BLaER1 treated with 17β-estradiol and CSF1 and Interleukin-3, amounts not matched to agents 10 nM and 100 nM (cell line): ENCODE data around the gene THSD7A.

ENCODE experiments used
- H3K27ac ChIP-seq, 11 experiments: shearing (Covaris generic); formaldehyde crosslinking; 2 replicates each; pipeline ENCODE4 v1.8.1; 2022
- H3K27me3 ChIP-seq, 11 experiments: shearing (Covaris generic); formaldehyde crosslinking; 2 replicates each; pipeline ENCODE4 v1.8.1; 2022
- H3K36me3 ChIP-seq, 11 experiments: shearing (Covaris generic); formaldehyde crosslinking; 2 replicates each; pipeline ENCODE4 v1.8.1; 2022
- H3K4me1 ChIP-seq, 10 experiments: shearing (Covaris generic); formaldehyde crosslinking; 2 replicates each; pipeline ENCODE4 v1.8.1; 2022
- H3K4me2 ChIP-seq, 11 experiments: shearing (Covaris generic); formaldehyde crosslinking; 2 replicates each; pipeline ENCODE4 v1.8.1; 2022
- H3K4me3 ChIP-seq, 10 experiments: shearing (Covaris generic); formaldehyde crosslinking; 2 replicates each; pipeline ENCODE4 v1.8.1; 2022
- H3K9ac ChIP-seq, 11 experiments: shearing (Covaris generic); formaldehyde crosslinking; 2 replicates each; pipeline ENCODE4 v1.8.1; 2022
- H3K9me3 ChIP-seq, 11 experiments: shearing (Covaris generic); formaldehyde crosslinking; replicated peaks in 1 of 11; 2 replicates each; pipeline ENCODE4 v1.8.1; 2022
- H4K20me1 ChIP-seq, 11 experiments: shearing (Covaris generic); formaldehyde crosslinking; 2 replicates each; pipeline ENCODE4 v1.8.1; 2022
- Cebpa-rat ChIP-seq, 11 experiments: shearing (Covaris generic); IDR thresholded peaks; 2 replicates each; pipeline ENCODE4 v1.8.1; 2022

The THSD7A gene

DNA sequence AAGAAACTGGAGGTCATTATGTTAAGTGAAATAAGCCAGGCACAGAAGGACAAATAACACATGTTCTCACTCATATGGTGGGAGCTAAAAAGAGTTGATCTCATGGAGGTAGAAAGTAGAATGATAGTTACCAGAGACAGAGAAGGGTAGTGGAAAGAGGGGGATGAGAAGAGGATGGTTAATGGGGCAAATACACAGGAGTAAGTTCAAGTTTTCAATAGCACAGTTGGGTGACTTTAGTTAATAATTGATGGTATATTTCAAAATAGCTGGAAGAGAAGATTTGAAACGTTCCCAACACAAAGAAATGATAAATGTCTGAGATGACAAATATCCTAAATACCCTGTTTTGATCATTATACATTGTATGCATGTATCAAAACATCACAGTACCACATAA, 261.8 kb downstream of the THSD7A start:
- Histone ChIP-seq H3K4me2 (no peak overlapping the region), H3K4me1 (no peaks in the 10 kb centered on the region), H3K4me3 (no peak overlapping the region), H3K9ac (no peak overlapping the region), H3K9me3 (no peaks in the 10 kb centered on the region), H3K27ac (no peak overlapping the region), H3K27me3 (no peaks in the 10 kb centered on the region), H4K20me1 (no peaks in the 10 kb centered on the region), H3K36me3 (no peaks in the 10 kb centered on the region)
- no peak for TF ChIP-seq Cebpa-rat (IDR thresholded peaks at IDR 0.05)

DNA sequence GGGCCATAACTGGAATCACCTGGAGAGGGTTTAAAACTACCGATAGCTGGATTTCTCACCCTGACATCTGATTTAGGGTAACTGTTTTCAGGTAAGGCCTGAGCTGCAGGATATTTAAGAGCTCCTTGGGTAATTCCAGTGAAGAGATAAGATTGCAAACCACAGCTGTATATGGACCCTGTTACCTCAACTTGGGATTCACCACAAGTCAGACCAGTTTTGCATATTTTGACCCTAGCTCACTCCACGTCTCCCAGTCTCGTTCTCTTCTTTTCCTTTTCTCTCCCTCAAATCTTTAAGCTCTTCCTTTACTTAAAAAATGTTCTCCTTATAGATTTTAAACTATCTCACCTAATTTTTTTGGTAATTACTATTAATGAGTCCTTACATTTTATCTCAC, 264.4 kb downstream of the THSD7A start:
- Histone ChIP-seq H3K27me3 (no peaks in the 10 kb centered on the region), H3K4me2 (no peak overlapping the region), H3K9me3 (no peaks in the 10 kb centered on the region), H3K9ac (no peak overlapping the region), H3K4me1 (no peaks in the 10 kb centered on the region), H3K4me3 (no peak overlapping the region), H3K36me3 (no peaks in the 10 kb centered on the region), H4K20me1 (no peaks in the 10 kb centered on the region), H3K27ac (no peak overlapping the region)
- TF ChIP-seq Cebpa-rat (IDR thresholded peaks at IDR 0.05): no peak

DNA sequence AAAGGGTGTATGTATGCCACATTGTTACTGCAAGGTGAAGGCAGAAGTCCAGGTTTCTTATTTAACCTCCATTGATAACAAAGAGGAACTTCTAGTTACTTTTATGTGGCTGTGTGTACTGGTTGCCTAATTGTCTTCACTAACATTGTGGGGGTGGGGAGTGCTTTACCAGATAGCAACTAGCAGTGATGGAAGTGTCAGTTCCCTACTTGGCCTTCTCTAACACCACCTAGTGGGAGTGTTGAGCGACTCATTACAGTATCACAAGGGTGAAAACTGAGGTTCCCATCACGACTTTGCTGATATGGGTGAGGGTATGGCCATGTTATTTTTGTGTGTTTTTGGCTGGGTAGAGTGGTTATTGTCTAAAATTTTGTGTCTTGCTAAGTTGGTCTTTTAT, 274.4 kb downstream of the THSD7A start:
- no peak overlapping the region for H3K4me3 ChIP-seq
- H3K27me3 ChIP-seq: no peaks in the 10 kb centered on the region
- peak overlapping the region in 9 of 11 experiments; percentile 6 to 48 (median 31); a peak in 13 of 22 replicates for H3K4me2 ChIP-seq
- peak overlapping the region in 1 of 11 experiments; percentile 27; a peak in 1 of 22 replicates for H3K9ac ChIP-seq
- H3K27ac ChIP-seq: peak overlapping the region in 6 of 11 experiments; percentile 8 to 54 (median 48); a peak in 10 of 22 replicates
- H4K20me1 ChIP-seq: no peaks in the 10 kb centered on the region
- no peak for TF ChIP-seq Cebpa-rat (IDR thresholded peaks at IDR 0.05)
- H3K4me1 ChIP-seq: peaks cover 7 to 28% (median 9%) of the 10 kb centered on the region in 10 experiments; a peak in 17 of 20 replicates
- peaks cover 0 to 22% (median 8%) of the 10 kb centered on the region in 11 experiments; a peak in 13 of 22 replicates for H3K9me3 ChIP-seq
- no peaks in the 10 kb centered on the region for H3K36me3 ChIP-seq

DNA sequence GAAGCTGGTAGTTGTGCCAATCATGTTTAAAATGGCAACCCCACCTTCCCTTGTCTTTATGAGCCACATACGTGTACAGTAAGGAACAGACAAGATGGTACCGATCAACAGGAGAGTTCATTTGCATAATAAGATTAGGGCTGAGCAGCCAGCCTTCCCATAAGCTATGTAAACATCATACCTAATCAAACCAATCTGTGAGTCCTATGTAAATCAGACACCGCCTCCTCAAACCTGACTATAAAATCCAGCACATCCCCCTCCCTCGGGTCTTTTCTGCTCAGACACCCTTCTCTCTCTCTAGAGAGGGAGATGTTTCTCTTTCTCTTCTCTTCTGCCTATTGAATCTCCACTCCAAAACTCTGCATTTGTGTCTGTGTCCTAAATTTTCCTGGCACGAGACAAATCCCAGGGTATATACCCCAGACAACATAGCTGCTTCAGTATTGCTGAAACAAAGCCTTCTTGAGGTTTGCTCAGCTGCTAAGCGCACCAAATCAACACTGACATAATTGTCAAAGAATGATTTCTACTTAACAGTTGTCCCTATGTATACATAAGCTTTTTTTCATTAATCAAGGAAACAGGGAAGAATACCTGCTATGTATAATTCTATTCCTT, 279.2 kb downstream of the THSD7A start:
- H3K27me3 ChIP-seq: no peaks in the 10 kb centered on the region
- no peaks in the 10 kb centered on the region; a peak in 1 of 22 replicates for H3K36me3 ChIP-seq
- H3K9me3 ChIP-seq: peaks cover 17 to 39% (median 22%) of the 10 kb centered on the region in 11 experiments
- H4K20me1 ChIP-seq: no peaks in the 10 kb centered on the region
- H3K4me2 ChIP-seq: no peak overlapping the region
- TF ChIP-seq Cebpa-rat (IDR thresholded peaks at IDR 0.05): no peak
- no peak overlapping the region for H3K4me3 ChIP-seq
- no peak overlapping the region for H3K27ac ChIP-seq
- H3K9ac ChIP-seq: no peak overlapping the region
- H3K4me1 ChIP-seq: peaks cover 1 to 14% (median 6%) of the 10 kb centered on the region in 10 experiments; a peak in 17 of 20 replicates

DNA sequence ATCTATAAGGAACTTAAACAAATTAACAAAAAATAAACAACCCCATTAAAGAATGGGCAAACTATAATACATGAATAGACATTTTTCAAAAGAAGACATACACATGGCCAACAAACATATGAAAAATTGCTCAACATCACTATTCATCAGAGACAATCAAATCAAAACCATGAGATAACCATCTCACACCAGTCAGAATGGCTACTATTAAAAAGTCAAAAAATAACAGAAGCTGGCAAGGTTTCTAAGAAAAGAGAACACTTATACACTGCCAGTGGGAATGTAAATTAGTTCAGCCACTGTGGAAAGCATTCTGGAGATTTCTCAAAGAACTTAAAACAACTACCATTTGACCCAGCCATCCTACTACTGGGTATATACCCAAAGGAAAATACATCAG, 280.5 kb downstream of the THSD7A start:
- Histone ChIP-seq H4K20me1 (no peaks in the 10 kb centered on the region), H3K36me3 (no peaks in the 10 kb centered on the region; a peak in 1 of 22 replicates), H3K27me3 (no peaks in the 10 kb centered on the region), H3K4me3 (no peak overlapping the region), H3K9ac (no peak overlapping the region), H3K4me2 (no peak overlapping the region), H3K9me3 (peaks cover 22 to 52% (median 32%) of the 10 kb centered on the region in 11 experiments), H3K27ac (no peak overlapping the region), H3K4me1 (0 out of 20 replicates have a peak, but pooled peaks cover 0 to 7% (median 0%) of the 10 kb centered on the region in 10 experiments)
- TF ChIP-seq Cebpa-rat (IDR thresholded peaks at IDR 0.05): no peak

DNA sequence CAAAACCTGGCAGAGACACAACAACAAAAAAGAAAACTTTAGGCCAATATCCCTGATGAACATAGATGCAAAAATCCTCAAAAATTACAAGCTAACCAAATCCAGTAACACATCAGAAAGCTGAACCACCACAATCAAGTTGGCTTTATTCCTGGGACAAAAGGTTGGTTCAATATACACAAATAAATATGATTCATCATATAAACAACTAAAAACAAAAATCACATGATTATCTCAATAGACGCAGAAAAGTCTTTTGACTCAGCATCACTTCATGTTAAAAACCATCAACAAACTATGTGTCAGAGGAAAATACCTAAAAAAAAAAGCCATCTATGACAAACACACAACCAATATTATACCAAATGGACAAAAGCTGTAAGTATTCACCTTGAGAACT, 283.5 kb downstream of the THSD7A start:
- Histone ChIP-seq H4K20me1 (no peaks in the 10 kb centered on the region), H3K4me2 (no peak overlapping the region), H3K9ac (no peak overlapping the region), H3K4me1 (peaks cover 0 to 17% (median 5%) of the 10 kb centered on the region in 10 experiments; a peak in 5 of 20 replicates), H3K27me3 (no peaks in the 10 kb centered on the region), H3K9me3 (peaks cover 36 to 75% (median 55%) of the 10 kb centered on the region in 11 experiments), H3K36me3 (peaks cover 0 to 2% (median 0%) of the 10 kb centered on the region in 11 experiments; a peak in 1 of 22 replicates), H3K4me3 (no peak overlapping the region), H3K27ac (no peak overlapping the region)
- no peak for TF ChIP-seq Cebpa-rat (IDR thresholded peaks at IDR 0.05)

DNA sequence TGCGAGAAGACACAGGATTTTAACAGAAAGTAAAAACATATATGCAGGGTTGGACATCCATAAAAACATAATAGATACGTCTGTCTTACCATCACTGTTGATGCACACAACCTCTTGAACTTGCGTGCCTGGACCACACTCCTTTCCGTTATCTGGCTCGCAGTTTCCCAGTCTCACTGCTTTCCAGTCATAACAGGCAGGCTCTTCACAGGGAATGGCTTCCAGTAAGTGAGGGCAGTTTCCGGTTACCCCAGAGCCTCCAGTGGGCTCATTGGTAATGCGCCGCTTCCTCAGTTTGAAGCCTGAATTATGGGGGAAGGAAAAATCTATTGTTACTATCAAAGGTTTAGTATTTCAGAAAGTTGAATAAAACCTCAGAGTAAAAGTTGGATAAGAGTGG, 290.7 kb downstream of the THSD7A start:
- H4K20me1 ChIP-seq: no peaks in the 10 kb centered on the region
- H3K9ac ChIP-seq: peak overlapping the region; percentile 69 to 81 (median 78); a peak in 15 of 22 replicates
- H3K27me3 ChIP-seq: no peaks in the 10 kb centered on the region
- no peak for TF ChIP-seq Cebpa-rat (IDR thresholded peaks at IDR 0.05)
- H3K36me3 ChIP-seq: peaks cover 0 to 25% (median 3%) of the 10 kb centered on the region in 11 experiments; a peak in 7 of 22 replicates
- peak overlapping the region in 1 of 10 experiments; percentile 2; a peak in 2 of 20 replicates for H3K4me3 ChIP-seq
- peaks cover 34 to 64% (median 56%) of the 10 kb centered on the region in 11 experiments for H3K9me3 ChIP-seq
- H3K4me2 ChIP-seq: peak overlapping the region; percentile 70 to 89 (median 74)
- peak overlapping the region; percentile 85 to 96 (median 92) for H3K27ac ChIP-seq
- H3K4me1 ChIP-seq: peaks cover 45 to 63% (median 54%) of the 10 kb centered on the region in 10 experiments

DNA sequence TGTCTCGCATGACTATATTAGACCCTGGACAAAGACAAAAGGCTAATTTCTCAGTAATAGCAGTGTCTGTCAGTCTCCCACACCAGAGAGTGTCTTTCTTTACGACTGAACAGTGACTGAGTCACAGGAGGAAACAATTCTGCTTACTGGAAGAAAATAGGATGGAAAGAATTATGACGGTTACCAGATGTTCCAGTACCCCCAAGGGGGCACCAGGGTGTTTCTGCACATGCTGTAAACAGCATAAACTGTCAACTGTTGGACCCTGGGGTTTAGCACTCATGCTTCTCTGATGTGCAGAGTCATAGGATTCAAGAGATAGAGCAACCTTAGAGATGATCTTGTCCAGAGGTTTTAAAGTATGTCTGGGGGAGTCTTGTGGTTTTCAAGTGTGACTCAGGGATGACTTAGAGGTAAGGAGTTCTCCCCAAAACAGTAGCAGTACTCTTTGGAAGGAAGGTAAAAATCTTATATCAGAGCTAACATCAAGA, 291.7 kb downstream of the THSD7A start:
- Histone ChIP-seq H4K20me1 (no peaks in the 10 kb centered on the region), H3K4me2 (peak overlapping the region; percentile 70 to 89 (median 74)), H3K9ac (peak overlapping the region; percentile 69 to 81 (median 78)), H3K36me3 (peaks cover 0 to 25% (median 3%) of the 10 kb centered on the region in 11 experiments; a peak in 7 of 22 replicates), H3K4me3 (peak overlapping the region in 7 of 10 experiments; percentile 5 to 40 (median 34); a peak in 9 of 20 replicates), H3K9me3 (peaks cover 24 to 64% (median 51%) of the 10 kb centered on the region in 11 experiments), H3K4me1 (peaks cover 45 to 63% (median 54%) of the 10 kb centered on the region in 10 experiments), H3K27ac (peak overlapping the region; percentile 85 to 96 (median 92)), H3K27me3 (no peaks in the 10 kb centered on the region)
- TF ChIP-seq Cebpa-rat (IDR thresholded peaks at IDR 0.05): no peak

DNA sequence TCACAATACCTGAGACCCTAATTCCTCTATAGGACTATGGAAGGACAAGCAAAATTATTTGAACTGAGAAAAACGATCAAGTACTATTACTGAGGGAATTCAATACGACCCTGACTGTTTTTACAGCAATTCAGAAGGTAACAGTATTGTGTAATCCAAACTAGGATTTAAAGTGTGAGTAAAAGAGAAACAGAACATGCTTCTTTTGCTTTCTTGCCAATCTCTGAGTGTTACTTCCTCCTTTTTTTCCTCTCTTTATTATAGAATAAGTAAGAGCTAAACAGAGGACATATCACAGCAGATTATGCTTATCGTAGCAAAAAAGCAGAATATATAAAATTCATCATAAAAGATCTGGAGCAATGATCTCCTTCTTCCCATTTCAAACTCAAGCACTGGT, 292.1 kb downstream of the THSD7A start:
- no peaks in the 10 kb centered on the region for H4K20me1 ChIP-seq
- peak overlapping the region; percentile 70 to 89 (median 74) for H3K4me2 ChIP-seq
- peak overlapping the region; percentile 69 to 81 (median 78) for H3K9ac ChIP-seq
- peaks cover 0 to 25% (median 3%) of the 10 kb centered on the region in 11 experiments; a peak in 7 of 22 replicates for H3K36me3 ChIP-seq
- peaks cover 45 to 63% (median 54%) of the 10 kb centered on the region in 10 experiments for H3K4me1 ChIP-seq
- peak overlapping the region in 7 of 10 experiments; percentile 5 to 40 (median 30); a peak in 10 of 20 replicates for H3K4me3 ChIP-seq
- peak in 2 of 11 experiments; percentile 67 to 68; a peak in 3 of 22 replicates for TF ChIP-seq Cebpa-rat (IDR thresholded peaks at IDR 0.05)
- H3K9me3 ChIP-seq: peaks cover 23 to 64% (median 50%) of the 10 kb centered on the region in 11 experiments
- H3K27me3 ChIP-seq: no peaks in the 10 kb centered on the region
- H3K27ac ChIP-seq: peak overlapping the region; percentile 85 to 96 (median 92); a peak in 21 of 22 replicates
